Measurements from ENCODE around the gene MPO. TPM values are rescaled to one million over a fixed set of nuclear protein-coding genes. Genes with fewer than 3 reads are reported as not detected.

Gene MPO
- total and polyA plus RNA-seq, 9 of the 15 experiments (the other 6 are each of a cell fraction or from before 2014, with no cell fraction given): 0.04 to 0.47 (median 0.39) TPM; not detected in 6

DNA sequence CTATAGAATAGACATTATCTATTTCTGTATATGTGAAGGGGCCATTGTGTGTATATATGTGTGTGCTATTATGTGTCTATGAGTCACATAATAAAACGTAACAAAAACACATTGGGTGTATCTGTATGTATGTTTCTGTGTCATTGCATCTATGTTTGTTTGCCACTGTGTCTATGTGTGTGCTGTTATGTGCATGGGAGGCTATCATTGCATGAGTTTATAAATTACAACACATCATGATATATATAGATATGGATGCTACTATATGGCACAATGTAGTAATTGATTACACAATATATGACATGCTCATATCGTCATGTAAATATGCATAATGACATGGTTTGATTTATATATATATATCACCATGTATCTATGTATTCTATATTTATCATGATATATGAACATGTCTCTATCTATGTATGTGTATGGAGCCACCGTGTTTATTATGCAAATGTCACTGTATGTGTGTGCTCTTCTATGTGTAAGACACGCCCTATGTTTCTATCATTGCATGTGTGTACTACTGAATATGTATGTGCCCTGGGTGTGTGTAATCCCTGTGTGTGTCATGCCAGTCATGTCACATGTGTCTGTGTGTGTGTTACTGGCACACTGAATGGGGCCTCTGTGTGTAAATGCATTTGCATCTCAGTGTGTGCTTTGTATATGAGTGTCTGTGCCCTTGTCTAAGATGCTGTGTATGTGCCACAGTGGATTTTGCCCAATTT lies 49.2 kb upstream of the MPO start (continued):
- TF ChIP-seq, protein P1, sequence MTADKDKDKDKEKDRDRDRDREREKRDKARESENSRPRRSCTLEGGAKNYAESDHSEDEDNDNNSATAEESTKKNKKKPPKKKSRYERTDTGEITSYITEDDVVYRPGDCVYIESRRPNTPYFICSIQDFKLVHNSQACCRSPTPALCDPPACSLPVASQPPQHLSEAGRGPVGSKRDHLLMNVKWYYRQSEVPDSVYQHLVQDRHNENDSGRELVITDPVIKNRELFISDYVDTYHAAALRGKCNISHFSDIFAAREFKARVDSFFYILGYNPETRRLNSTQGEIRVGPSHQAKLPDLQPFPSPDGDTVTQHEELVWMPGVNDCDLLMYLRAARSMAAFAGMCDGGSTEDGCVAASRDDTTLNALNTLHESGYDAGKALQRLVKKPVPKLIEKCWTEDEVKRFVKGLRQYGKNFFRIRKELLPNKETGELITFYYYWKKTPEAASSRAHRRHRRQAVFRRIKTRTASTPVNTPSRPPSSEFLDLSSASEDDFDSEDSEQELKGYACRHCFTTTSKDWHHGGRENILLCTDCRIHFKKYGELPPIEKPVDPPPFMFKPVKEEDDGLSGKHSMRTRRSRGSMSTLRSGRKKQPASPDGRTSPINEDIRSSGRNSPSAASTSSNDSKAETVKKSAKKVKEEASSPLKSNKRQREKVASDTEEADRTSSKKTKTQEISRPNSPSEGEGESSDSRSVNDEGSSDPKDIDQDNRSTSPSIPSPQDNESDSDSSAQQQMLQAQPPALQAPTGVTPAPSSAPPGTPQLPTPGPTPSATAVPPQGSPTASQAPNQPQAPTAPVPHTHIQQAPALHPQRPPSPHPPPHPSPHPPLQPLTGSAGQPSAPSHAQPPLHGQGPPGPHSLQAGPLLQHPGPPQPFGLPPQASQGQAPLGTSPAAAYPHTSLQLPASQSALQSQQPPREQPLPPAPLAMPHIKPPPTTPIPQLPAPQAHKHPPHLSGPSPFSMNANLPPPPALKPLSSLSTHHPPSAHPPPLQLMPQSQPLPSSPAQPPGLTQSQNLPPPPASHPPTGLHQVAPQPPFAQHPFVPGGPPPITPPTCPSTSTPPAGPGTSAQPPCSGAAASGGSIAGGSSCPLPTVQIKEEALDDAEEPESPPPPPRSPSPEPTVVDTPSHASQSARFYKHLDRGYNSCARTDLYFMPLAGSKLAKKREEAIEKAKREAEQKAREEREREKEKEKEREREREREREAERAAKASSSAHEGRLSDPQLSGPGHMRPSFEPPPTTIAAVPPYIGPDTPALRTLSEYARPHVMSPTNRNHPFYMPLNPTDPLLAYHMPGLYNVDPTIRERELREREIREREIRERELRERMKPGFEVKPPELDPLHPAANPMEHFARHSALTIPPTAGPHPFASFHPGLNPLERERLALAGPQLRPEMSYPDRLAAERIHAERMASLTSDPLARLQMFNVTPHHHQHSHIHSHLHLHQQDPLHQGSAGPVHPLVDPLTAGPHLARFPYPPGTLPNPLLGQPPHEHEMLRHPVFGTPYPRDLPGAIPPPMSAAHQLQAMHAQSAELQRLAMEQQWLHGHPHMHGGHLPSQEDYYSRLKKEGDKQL (CRISPR knock-in tag; IDR thresholded peaks at IDR 0.05; ENCODE audit: borderline replicate concordance): no peak
- TF ChIP-seq, protein P2, sequence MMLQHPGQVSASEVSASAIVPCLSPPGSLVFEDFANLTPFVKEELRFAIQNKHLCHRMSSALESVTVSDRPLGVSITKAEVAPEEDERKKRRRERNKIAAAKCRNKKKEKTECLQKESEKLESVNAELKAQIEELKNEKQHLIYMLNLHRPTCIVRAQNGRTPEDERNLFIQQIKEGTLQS (IDR thresholded peaks at IDR 0.05): peak; percentile 55; the same call in 1 of the 2 replicates
- TF ChIP-seq, protein P2 (CRISPR knock-in tag; conservative IDR thresholded peaks at IDR 0.05): no peak; the same call in 1 of the 2 replicates
- TF ChIP-seq, protein P3, sequence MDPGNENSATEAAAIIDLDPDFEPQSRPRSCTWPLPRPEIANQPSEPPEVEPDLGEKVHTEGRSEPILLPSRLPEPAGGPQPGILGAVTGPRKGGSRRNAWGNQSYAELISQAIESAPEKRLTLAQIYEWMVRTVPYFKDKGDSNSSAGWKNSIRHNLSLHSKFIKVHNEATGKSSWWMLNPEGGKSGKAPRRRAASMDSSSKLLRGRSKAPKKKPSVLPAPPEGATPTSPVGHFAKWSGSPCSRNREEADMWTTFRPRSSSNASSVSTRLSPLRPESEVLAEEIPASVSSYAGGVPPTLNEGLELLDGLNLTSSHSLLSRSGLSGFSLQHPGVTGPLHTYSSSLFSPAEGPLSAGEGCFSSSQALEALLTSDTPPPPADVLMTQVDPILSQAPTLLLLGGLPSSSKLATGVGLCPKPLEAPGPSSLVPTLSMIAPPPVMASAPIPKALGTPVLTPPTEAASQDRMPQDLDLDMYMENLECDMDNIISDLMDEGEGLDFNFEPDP (CRISPR knock-in tag; IDR thresholded peaks at IDR 0.05): peak; percentile 69; the same call in 1 of the 2 replicates
- TF ChIP-seq KHSRP (IDR thresholded peaks at IDR 0.05) (peak; percentile 70), SMARCA4 (IDR thresholded peaks at IDR 0.05) (no peak), ZNF699 (CRISPR knock-in tag; IDR thresholded peaks at IDR 0.05; ENCODE audit: insufficient replicate concordance) (no peak), CCAR2 (IDR thresholded peaks at IDR 0.05; ENCODE audit: low read depth, low read length) (peak; percentile 24), POLR2AphosphoS2 (IDR thresholded peaks at IDR 0.05; ENCODE audit: low read length) (peak; percentile 92), HNRNPUL1 (IDR thresholded peaks at IDR 0.05; ENCODE audit: low read length) (no peak; the same call in 1 of the 2 replicates), NR2C1 (IDR thresholded peaks at IDR 0.05) (peak; percentile 39; the same call in 1 of the 2 replicates), NR2C1 (tag; IDR thresholded peaks at IDR 0.05) (peak; percentile 11; the same call in 1 of the 2 replicates), TFAM (CRISPR knock-in tag; conservative IDR thresholded peaks at IDR 0.05) (no peak), ZNF133 (CRISPR knock-in tag; IDR thresholded peaks at IDR 0.05) (no peak), TSC22D4 (tag; IDR thresholded peaks at IDR 0.05) (no peak)
- TF ChIP-seq, protein P4, sequence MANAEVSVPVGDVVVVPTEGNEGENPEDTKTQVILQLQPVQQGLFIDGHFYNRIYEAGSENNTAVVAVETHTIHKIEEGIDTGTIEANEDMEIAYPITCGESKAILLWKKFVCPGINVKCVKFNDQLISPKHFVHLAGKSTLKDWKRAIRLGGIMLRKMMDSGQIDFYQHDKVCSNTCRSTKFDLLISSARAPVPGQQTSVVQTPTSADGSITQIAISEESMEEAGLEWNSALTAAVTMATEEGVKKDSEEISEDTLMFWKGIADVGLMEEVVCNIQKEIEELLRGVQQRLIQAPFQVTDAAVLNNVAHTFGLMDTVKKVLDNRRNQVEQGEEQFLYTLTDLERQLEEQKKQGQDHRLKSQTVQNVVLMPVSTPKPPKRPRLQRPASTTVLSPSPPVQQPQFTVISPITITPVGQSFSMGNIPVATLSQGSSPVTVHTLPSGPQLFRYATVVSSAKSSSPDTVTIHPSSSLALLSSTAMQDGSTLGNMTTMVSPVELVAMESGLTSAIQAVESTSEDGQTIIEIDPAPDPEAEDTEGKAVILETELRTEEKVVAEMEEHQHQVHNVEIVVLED (CRISPR knock-in tag; IDR thresholded peaks at IDR 0.05): no peak
- TF ChIP-seq, protein P5, sequence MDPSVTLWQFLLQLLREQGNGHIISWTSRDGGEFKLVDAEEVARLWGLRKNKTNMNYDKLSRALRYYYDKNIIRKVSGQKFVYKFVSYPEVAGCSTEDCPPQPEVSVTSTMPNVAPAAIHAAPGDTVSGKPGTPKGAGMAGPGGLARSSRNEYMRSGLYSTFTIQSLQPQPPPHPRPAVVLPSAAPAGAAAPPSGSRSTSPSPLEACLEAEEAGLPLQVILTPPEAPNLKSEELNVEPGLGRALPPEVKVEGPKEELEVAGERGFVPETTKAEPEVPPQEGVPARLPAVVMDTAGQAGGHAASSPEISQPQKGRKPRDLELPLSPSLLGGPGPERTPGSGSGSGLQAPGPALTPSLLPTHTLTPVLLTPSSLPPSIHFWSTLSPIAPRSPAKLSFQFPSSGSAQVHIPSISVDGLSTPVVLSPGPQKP (CRISPR knock-in tag; IDR thresholded peaks at IDR 0.05): no peak
